Peyer's patch (tissue), 4 donors: ENCODE data around the gene FGD5. TPM values are rescaled to one million over a fixed set of nuclear protein-coding genes. Genes with fewer than 3 reads are reported as not detected.

Source experiments
- DNase-seq, 3 donors: peaks; one replicate each; pipeline ENCODE4 v3.0.0-alpha.2; 2017 to 2019
- H3K27ac ChIP-seq, 4 donors: fragments of 200-600 bp; sonication (generic); one replicate each; pipeline ENCODE4 v1.5.1; 2016 to 2019
- H3K27me3 ChIP-seq, 2 donors: fragments of 200-600 bp; sonication (generic); one replicate each; pipeline ENCODE4 v1.5.1; 2019
- H3K36me3 ChIP-seq, 3 donors: fragments of 200-600 bp; sonication (generic); one replicate each; pipeline ENCODE4 v1.5.1; 2016 to 2019
- H3K4me1 ChIP-seq, 4 donors: fragments of 200-600 bp; sonication (generic); one replicate each; pipeline ENCODE4 v1.5.1; 2016 to 2019
- H3K4me3 ChIP-seq, 4 donors: fragments of 200-600 bp; sonication (generic); 1 replicate in 3 of 4; 2 replicates in 1 of 4; pipeline ENCODE4 v1.5.1; 2016 to 2019; ENCODE audit warnings: mild to moderate bottlenecking in 1 of 4
- H3K9me3 ChIP-seq, 4 donors: fragments of 200-600 bp; sonication (generic); one replicate each; pipeline ENCODE4 v1.5.1; 2016 to 2019; ENCODE audit warnings: mild to moderate bottlenecking in 1 of 4
- CTCF ChIP-seq, 6 experiments: fragments of 450-650 bp in 4 of 6; fragments of 200-600 bp in 2 of 6; sonication (generic) in 1 of 6; IDR thresholded peaks; one replicate each; pipeline ENCODE4 v1.5.1; 2017 to 2019; ENCODE audit warnings: antibody characterized with exemption in 6 of 6, mild to moderate bottlenecking in 3 of 6, moderate library complexity in 1 of 6
- POLR2A ChIP-seq, 2 donors: fragments of 450-650 bp; IDR thresholded peaks; one replicate each; pipeline ENCODE4 v1.5.1; 2017; ENCODE audit warnings: antibody characterized with exemption in 2 of 2, mild to moderate bottlenecking in 2 of 2, moderate library complexity in 2 of 2
- total RNA-seq, 4 donors: library from RNA; depleted of rRNA; stranded (reverse); fragments of >200 nt; gene quantifications; one replicate each; pipeline ENCODE4 v1.1.0, GENCODE V29; 2016

Gene FGD5
- total RNA-seq, 4 donors from 2014 or later, result 8.6 to 65.2 (median 18.1) TPM

DNA sequence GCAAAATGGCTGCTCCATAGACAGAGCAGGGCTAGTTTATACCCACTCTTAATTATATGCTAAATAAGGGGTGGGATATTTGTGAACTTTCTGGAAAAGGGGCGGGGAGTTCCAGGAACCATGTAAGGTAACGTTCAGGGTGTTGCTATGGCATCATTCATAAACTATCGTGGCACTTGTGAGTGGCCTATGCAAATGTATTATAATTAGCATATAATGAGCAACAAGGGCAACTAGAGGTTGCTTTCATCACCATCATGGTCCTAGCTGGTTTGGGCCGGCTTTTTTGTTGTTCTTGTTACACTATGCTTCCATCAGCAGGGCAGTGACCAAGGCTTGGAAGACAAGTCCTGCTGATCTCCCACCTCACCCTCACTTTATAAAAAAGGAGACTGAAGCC lies 43.2 kb upstream of the FGD5 start:
- no peaks in the 10 kb centered on the region for H3K36me3 ChIP-seq
- no peaks in the 10 kb centered on the region for H3K9me3 ChIP-seq
- H3K4me1 ChIP-seq, result no peaks in the 10 kb centered on the region
- peak in 1 of 3 donors; percentile 10 for DNase-seq
- no peak overlapping the region for H3K4me3 ChIP-seq
- TF ChIP-seq CTCF (IDR thresholded peaks at IDR 0.05) (no peak), POLR2A (IDR thresholded peaks at IDR 0.05) (no peak)
- H3K27ac ChIP-seq, result no peak overlapping the region
- H3K27me3 ChIP-seq, result no peaks in the 10 kb centered on the region

GRCh38 chr3:14779069-14779685 lies 39.6 kb upstream of the FGD5 start:
- no peaks in the 10 kb centered on the region for H3K4me1 ChIP-seq
- no peaks in the 10 kb centered on the region for H3K27me3 ChIP-seq
- H3K36me3 ChIP-seq, result no peaks in the 10 kb centered on the region
- no peak for DNase-seq
- TF ChIP-seq CTCF (IDR thresholded peaks at IDR 0.05) (no peak), POLR2A (IDR thresholded peaks at IDR 0.05) (no peak)
- no peak overlapping the region for H3K4me3 ChIP-seq
- H3K9me3 ChIP-seq, result no peaks in the 10 kb centered on the region
- H3K27ac ChIP-seq, result no peak overlapping the region

GRCh38 chr3:14780927-14781507 lies 37.7 kb upstream of the FGD5 start:
- no peaks in the 10 kb centered on the region for H3K36me3 ChIP-seq
- H3K27ac ChIP-seq, result no peak overlapping the region
- no peak overlapping the region for H3K4me3 ChIP-seq
- no peaks in the 10 kb centered on the region for H3K4me1 ChIP-seq
- no peaks in the 10 kb centered on the region for H3K9me3 ChIP-seq
- peak in 2 of 3 donors; percentile 75 to 79 for DNase-seq
- H3K27me3 ChIP-seq, result no peaks in the 10 kb centered on the region
- TF ChIP-seq CTCF (IDR thresholded peaks at IDR 0.05) (peak in 4 of 6 experiments; percentile 42 to 74 (median 72)), POLR2A (IDR thresholded peaks at IDR 0.05) (no peak)

DNA sequence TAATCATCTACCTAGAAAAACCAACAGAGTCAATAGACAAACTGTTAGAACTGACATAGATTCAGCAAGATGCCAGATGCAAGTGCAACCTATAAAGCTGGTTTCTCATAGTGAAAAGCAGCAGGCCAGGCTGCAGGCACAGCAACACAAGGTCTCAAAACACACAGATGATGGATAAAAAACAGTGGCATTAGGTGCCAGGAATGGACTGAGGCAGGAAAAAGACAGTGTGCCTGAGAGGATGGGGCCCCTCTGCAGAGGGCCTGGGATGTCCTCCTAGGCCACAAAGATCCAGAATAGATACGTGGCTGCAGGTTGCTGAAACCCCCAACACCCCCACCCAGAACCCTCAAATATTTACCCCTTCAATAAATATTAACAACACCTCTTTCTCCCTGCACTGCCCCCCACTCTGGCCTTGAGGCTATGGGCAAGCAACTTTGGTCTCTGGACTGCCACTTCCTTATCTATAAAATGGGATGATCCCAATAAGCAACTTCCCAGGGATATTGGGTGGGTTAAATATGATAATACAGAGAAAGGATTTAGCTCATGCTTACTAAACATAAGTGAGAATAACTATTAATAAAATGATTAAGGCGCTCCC lies 35.2 kb upstream of the FGD5 start:
- TF ChIP-seq POLR2A (IDR thresholded peaks at IDR 0.05) (no peak), CTCF (IDR thresholded peaks at IDR 0.05) (no peak)
- no peak overlapping the region for H3K4me3 ChIP-seq
- H3K36me3 ChIP-seq, result no peaks in the 10 kb centered on the region
- DNase-seq, result peak in 1 of 3 donors; percentile 5
- H3K4me1 ChIP-seq, result no peaks in the 10 kb centered on the region
- H3K9me3 ChIP-seq, result no peaks in the 10 kb centered on the region
- no peak overlapping the region for H3K27ac ChIP-seq
- H3K27me3 ChIP-seq, result no peaks in the 10 kb centered on the region

GRCh38 chr3:14784087-14784681 lies 34.6 kb upstream of the FGD5 start:
- Histone ChIP-seq H3K9me3 (no peaks in the 10 kb centered on the region), H3K27ac (no peak overlapping the region), H3K4me1 (no peaks in the 10 kb centered on the region), H3K4me3 (no peak overlapping the region), H3K36me3 (no peaks in the 10 kb centered on the region), H3K27me3 (no peaks in the 10 kb centered on the region)
- TF ChIP-seq POLR2A (IDR thresholded peaks at IDR 0.05) (no peak), CTCF (IDR thresholded peaks at IDR 0.05) (no peak)
- peak in 1 of 3 donors; percentile 23 for DNase-seq
